HG03571 (cell line): ENCODE measurements around the gene BMPER.

ENCODE experiments used
- ATAC-seq: cut with Tn5 transposase; IDR thresholded peaks from one replicate; pipeline ENCODE4 v1.9.1; 2021; ENCODE audit not compliant: unreplicated experiment

The BMPER gene

GRCh38 chr7:34086981-34087380 is 181.6 kb downstream of the BMPER start:
- no peak for ATAC-seq

- ATAC-seq, result no peak
These were observed 182.9 kb downstream of the BMPER start for GRCh38 chr7:34087892-34088891.

GRCh38 chr7:34090816-34091215 is 185.5 kb downstream of the BMPER start:
- ATAC-seq, result no peak

- ATAC-seq, result no peak
These were observed 186.1 kb downstream of the BMPER start for GRCh38 chr7:34091321-34091917.

- no peak for ATAC-seq
These were observed 187.9 kb downstream of the BMPER start for GRCh38 chr7:34093276-34093675.

- no peak for ATAC-seq
These were observed 190.9 kb downstream of the BMPER start for GRCh38 chr7:34096198-34096651.

GRCh38 chr7:34096777-34097176 is 191.4 kb downstream of the BMPER start:
- no peak for ATAC-seq

GRCh38 chr7:34100661-34101060 is 195.3 kb downstream of the BMPER start:
- no peak for ATAC-seq

GRCh38 chr7:34104115-34104514 is 198.8 kb downstream of the BMPER start:
- ATAC-seq, result no peak

GRCh38 chr7:34104992-34105391 is 199.7 kb downstream of the BMPER start:
- ATAC-seq, result no peak

- no peak for ATAC-seq
These were observed 201.9 kb downstream of the BMPER start for GRCh38 chr7:34107276-34107675.

- no peak for ATAC-seq
These were observed 202.8 kb downstream of the BMPER start for GRCh38 chr7:34108165-34108564.

GRCh38 chr7:34109936-34110780 is 204.8 kb downstream of the BMPER start:
- no peak for ATAC-seq

- no peak for ATAC-seq
These were observed 205.7 kb downstream of the BMPER start for GRCh38 chr7:34111031-34111430.

GRCh38 chr7:34115503-34115902 is 210.2 kb downstream of the BMPER start:
- ATAC-seq, result no peak

- no peak for ATAC-seq
These were observed 212.2 kb downstream of the BMPER start for GRCh38 chr7:34117573-34117972.

GRCh38 chr7:34121366-34121765 is 216.0 kb downstream of the BMPER start:
- no peak for ATAC-seq

- ATAC-seq, result no peak
These were observed 218.0 kb downstream of the BMPER start for GRCh38 chr7:34123316-34123715.

GRCh38 chr7:34124765-34125164 is 219.4 kb downstream of the BMPER start:
- ATAC-seq, result no peak

- ATAC-seq, result no peak
These were observed 223.4 kb downstream of the BMPER start for GRCh38 chr7:34128762-34129161.
